ENCODE measurements around the gene MTRFR. TPM values are rescaled to one million over a fixed set of nuclear protein-coding genes. Genes with fewer than 3 reads are reported as not detected.

MTRFR gene
- total RNA-seq, 4 donors from 2014 or later: 7.9 to 13.7 (median 9.2) TPM

- no peak overlapping the region for H3K4me3 ChIP-seq
- no peaks in the 10 kb centered on the region for H3K27me3 ChIP-seq
- WGBS: 72% methylated on average over 4 of the region's 4 CpGs
- H3K4me1 ChIP-seq: peaks cover 6 to 12% (median 11%) of the 10 kb centered on the region in 4 donors
- TF ChIP-seq CTCF (IDR thresholded peaks at IDR 0.05) (no peak), EP300 (IDR thresholded peaks at IDR 0.05) (no peak), POLR2AphosphoS5 (IDR thresholded peaks at IDR 0.05) (no peak), POLR2A (IDR thresholded peaks at IDR 0.05; ENCODE audit: low read depth) (no peak)
- no peaks in the 10 kb centered on the region for H3K9me3 ChIP-seq
- intact Hi-C loops (cut with DNase I): no loop called here
- DNase-seq (ENCODE audit: extremely low spot score): no peak
- H3K27ac ChIP-seq (replicated peaks in 1 of 4): no peak overlapping the region
- peaks cover 38 to 99% (median 90%) of the 10 kb centered on the region in 4 donors for H3K36me3 ChIP-seq
Observed at GRCh38 chr12:123258593-123258992, 25.4 kb downstream of the MTRFR start.

- H3K36me3 ChIP-seq: peaks cover 44 to 95% (median 91%) of the 10 kb centered on the region in 4 donors
- no peaks in the 10 kb centered on the region for H3K9me3 ChIP-seq
- intact Hi-C loops (cut with DNase I): no loop called here
- no peak for TF ChIP-seq POLR2AphosphoS5 (IDR thresholded peaks at IDR 0.05)
- no peak for TF ChIP-seq POLR2A (IDR thresholded peaks at IDR 0.05; ENCODE audit: low read depth)
- TF ChIP-seq EP300 (IDR thresholded peaks at IDR 0.05): no peak
- no peak for TF ChIP-seq CTCF (IDR thresholded peaks at IDR 0.05)
- H3K4me1 ChIP-seq: peaks cover 0 to 6% (median 1%) of the 10 kb centered on the region in 4 donors
- 72% methylated on average over 9 of the region's 9 CpGs for WGBS
- DNase-seq (ENCODE audit: extremely low spot score): no peak
- H3K27ac ChIP-seq (replicated peaks in 1 of 4): no peak overlapping the region
- H3K27me3 ChIP-seq: no peaks in the 10 kb centered on the region
- H3K4me3 ChIP-seq: no peak overlapping the region
Observed at GRCh38 chr12:123260081-123260480, 26.8 kb downstream of the MTRFR start.

- WGBS: 91% methylated on average over 4 of the region's 4 CpGs
- no peak for TF ChIP-seq POLR2A (IDR thresholded peaks at IDR 0.05; ENCODE audit: low read depth)
- TF ChIP-seq EP300 (IDR thresholded peaks at IDR 0.05): no peak
- TF ChIP-seq CTCF (IDR thresholded peaks at IDR 0.05): no peak
- no peak for TF ChIP-seq POLR2AphosphoS5 (IDR thresholded peaks at IDR 0.05)
- Histone ChIP-seq H3K27me3 (no peaks in the 10 kb centered on the region), H3K4me1 (peaks cover 0 to 6% (median 1%) of the 10 kb centered on the region in 4 donors), H3K4me3 (no peak overlapping the region), H3K9me3 (no peaks in the 10 kb centered on the region), H3K36me3 (peaks cover 45 to 95% (median 89%) of the 10 kb centered on the region in 4 donors), H3K27ac (replicated peaks in 1 of 4) (no peak overlapping the region)
- DNase-seq (ENCODE audit: extremely low spot score): no peak
- intact Hi-C loops (cut with DNase I): no loop called here
Observed at GRCh38 chr12:123261196-123261595, 28.0 kb downstream of the MTRFR start.

- Histone ChIP-seq H3K36me3 (peaks cover 30 to 83% (median 77%) of the 10 kb centered on the region in 4 donors), H3K27me3 (no peaks in the 10 kb centered on the region), H3K9me3 (no peaks in the 10 kb centered on the region), H3K4me1 (peaks cover 3 to 13% (median 11%) of the 10 kb centered on the region in 4 donors), H3K27ac (replicated peaks in 1 of 4) (no peak overlapping the region), H3K4me3 (no peak overlapping the region)
- TF ChIP-seq CTCF (IDR thresholded peaks at IDR 0.05) (no peak), EP300 (IDR thresholded peaks at IDR 0.05) (no peak), POLR2A (IDR thresholded peaks at IDR 0.05; ENCODE audit: low read depth) (no peak), POLR2AphosphoS5 (IDR thresholded peaks at IDR 0.05) (no peak)
- intact Hi-C loops (cut with DNase I): no loop called here
- DNase-seq (ENCODE audit: extremely low spot score): no peak
- WGBS: 88% methylated on average over 8 of the region's 8 CpGs
Observed at GRCh38 chr12:123263196-123263817, 30.1 kb downstream of the MTRFR start.

Measured in esophagus muscularis mucosa (tissue), 4 donors.